Glutamatergic neuron (in vitro differentiated cells): ENCODE data around the gene MT1B. TPM values are rescaled to one million over a fixed set of nuclear protein-coding genes. Genes with fewer than 3 reads are reported as not detected.

Experiments used
- DNase-seq: peaks from one replicate; pipeline ENCODE4 v3.0.0; 2022
- H3K27ac Mint-ChIP-seq: one replicate; pipeline ENCODE4 v1.8.0; 2020; ENCODE audit warnings: mild to moderate bottlenecking, mixed read lengths, inconsistent platforms; ENCODE audit not compliant: unreplicated experiment
- H3K27me3 Mint-ChIP-seq: one replicate; pipeline ENCODE4 v1.8.0; 2020; ENCODE audit warnings: mild to moderate bottlenecking, moderate library complexity, mixed read lengths, inconsistent platforms; ENCODE audit not compliant: unreplicated experiment
- H3K36me3 Mint-ChIP-seq: one replicate; pipeline ENCODE4 v1.8.0; 2020; ENCODE audit warnings: mild to moderate bottlenecking, mixed read lengths, inconsistent platforms; ENCODE audit not compliant: unreplicated experiment
- H3K4me1 Mint-ChIP-seq: one replicate; pipeline ENCODE4 v1.8.0; 2020; ENCODE audit warnings: mild to moderate bottlenecking, low read depth, mixed read lengths, inconsistent platforms; ENCODE audit not compliant: unreplicated experiment
- H3K4me3 Mint-ChIP-seq: one replicate; pipeline ENCODE4 v1.8.0; 2020; ENCODE audit warnings: mild to moderate bottlenecking, mixed read lengths, inconsistent platforms; ENCODE audit not compliant: unreplicated experiment
- H3K9me3 Mint-ChIP-seq: one replicate; pipeline ENCODE4 v1.8.0; 2020; ENCODE audit warnings: mild to moderate bottlenecking, moderate library complexity, mixed read lengths, inconsistent platforms; ENCODE audit not compliant: unreplicated experiment
- long read RNA-seq: library from polyadenylated mRNA; unstranded; transcript quantifications from one replicate; pipeline ENCODE4 v2.0.0, GENCODE V29; 2020; ENCODE audit not compliant: unreplicated experiment
- total RNA-seq: library from RNA; stranded (reverse); fragmentation: NEBNext Ultra II Directional; extraction: Animal tissue kit (Norgen Biotek cat#: 25700); gene quantifications from one replicate; pipeline ENCODE4 v1.2.1, GENCODE V29; 2021; ENCODE audit not compliant: unreplicated experiment
- TF ChIP-seq, protein P1 (sequence below): fragments of 200-600 bp; sonication (generic); IDR thresholded peaks from one replicate; pipeline ENCODE4 v1.5.0; 2021; ENCODE audit not compliant: partially characterized antibody, unreplicated experiment

Gene MT1B
- not detected for total RNA-seq
- long read RNA-seq: 0 reads

DNA sequence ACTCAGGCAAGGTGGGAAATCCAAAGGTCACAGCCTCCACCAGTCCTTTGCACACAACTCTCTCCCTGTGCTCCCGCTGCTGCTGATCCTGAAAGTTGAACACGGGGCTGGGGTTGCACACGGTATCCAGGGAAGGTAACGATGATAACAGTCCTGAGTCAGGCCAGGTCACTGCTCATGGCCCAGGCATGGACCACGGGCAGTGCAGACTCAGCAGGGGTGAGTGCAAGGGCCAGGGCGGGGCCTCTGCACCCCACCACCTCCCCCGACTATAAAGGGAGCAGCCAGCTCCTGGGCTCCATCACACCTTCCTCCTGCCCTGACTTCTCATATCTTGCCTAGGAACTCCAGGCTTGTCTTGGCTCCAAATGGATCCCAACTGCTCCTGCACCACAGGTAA lies at the start of gene MT1B:
Gene MT1B, plus strand, starts transcription at position 301 of the 400 bp plus-strand sequence. Its CDS starts 68 bp downstream, at position 369.
- H3K4me3 Mint-ChIP-seq: no peak within 1 kb of the TSS
- peaks cover 5% of the 10 kb centered on the region for H3K9me3 Mint-ChIP-seq
- H3K27me3 Mint-ChIP-seq: peaks cover 4% of the 10 kb centered on the region
- no peaks in the 10 kb centered on the region for H3K36me3 Mint-ChIP-seq
- H3K4me1 Mint-ChIP-seq: no peaks in the 10 kb centered on the region
- no peak for DNase-seq
- TF ChIP-seq, protein P1, sequence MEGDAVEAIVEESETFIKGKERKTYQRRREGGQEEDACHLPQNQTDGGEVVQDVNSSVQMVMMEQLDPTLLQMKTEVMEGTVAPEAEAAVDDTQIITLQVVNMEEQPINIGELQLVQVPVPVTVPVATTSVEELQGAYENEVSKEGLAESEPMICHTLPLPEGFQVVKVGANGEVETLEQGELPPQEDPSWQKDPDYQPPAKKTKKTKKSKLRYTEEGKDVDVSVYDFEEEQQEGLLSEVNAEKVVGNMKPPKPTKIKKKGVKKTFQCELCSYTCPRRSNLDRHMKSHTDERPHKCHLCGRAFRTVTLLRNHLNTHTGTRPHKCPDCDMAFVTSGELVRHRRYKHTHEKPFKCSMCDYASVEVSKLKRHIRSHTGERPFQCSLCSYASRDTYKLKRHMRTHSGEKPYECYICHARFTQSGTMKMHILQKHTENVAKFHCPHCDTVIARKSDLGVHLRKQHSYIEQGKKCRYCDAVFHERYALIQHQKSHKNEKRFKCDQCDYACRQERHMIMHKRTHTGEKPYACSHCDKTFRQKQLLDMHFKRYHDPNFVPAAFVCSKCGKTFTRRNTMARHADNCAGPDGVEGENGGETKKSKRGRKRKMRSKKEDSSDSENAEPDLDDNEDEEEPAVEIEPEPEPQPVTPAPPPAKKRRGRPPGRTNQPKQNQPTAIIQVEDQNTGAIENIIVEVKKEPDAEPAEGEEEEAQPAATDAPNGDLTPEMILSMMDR: no peak
- no peak within 1 kb of the TSS for H3K27ac Mint-ChIP-seq

DNA sequence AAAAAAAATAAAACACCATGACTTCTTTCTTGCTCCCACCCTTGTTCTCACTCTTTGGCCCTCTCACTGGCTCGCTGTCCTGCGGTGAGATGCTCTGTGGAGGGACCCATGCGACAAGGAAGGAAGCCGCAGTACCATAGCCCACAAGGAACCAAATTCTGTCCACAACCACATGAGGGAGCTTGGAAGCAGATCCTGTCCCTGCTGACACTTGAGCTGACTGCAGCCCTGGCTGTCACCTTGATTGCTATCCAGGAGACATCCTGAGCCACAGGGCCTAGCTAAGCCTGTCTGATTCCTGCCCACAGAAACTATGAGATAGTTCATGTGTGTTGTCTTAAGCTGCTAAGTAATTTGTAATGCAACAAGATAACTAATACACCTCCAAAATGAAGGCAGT lies 48.1 kb upstream of the MT1B start:
- no peak overlapping the region for H3K4me3 Mint-ChIP-seq
- H3K27ac Mint-ChIP-seq: no peak overlapping the region
- peaks cover 2% of the 10 kb centered on the region for H3K4me1 Mint-ChIP-seq
- TF ChIP-seq, protein P1: no peak
- DNase-seq: no peak
- no peaks in the 10 kb centered on the region for H3K9me3 Mint-ChIP-seq
- H3K36me3 Mint-ChIP-seq: no peaks in the 10 kb centered on the region
- H3K27me3 Mint-ChIP-seq: peaks cover 13% of the 10 kb centered on the region

DNA sequence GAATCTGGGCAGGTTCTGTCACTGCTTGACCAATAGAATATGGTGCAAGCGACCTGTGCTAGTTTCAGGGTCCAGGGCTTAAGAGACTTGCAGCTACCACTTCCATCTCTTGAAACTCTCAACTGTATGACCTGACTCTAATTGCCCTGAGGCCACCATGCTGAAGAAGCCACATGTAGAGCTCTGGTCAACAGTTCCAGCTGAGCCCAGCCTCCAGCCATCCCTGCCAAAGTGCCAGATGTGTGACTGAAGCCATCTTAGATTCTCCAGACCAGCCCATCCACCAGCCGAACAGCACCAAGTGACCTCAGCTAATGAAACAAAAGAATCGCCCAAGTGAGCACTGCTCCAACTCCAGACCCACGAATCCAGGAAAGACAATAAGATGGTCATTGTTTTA lies 46.7 kb upstream of the MT1B start:
- DNase-seq: no peak
- H3K4me1 Mint-ChIP-seq: peaks cover 12% of the 10 kb centered on the region
- no peaks in the 10 kb centered on the region for H3K9me3 Mint-ChIP-seq
- no peaks in the 10 kb centered on the region for H3K36me3 Mint-ChIP-seq
- no peak overlapping the region for H3K27ac Mint-ChIP-seq
- TF ChIP-seq, protein P1: no peak
- H3K4me3 Mint-ChIP-seq: no peak overlapping the region
- peaks cover 19% of the 10 kb centered on the region for H3K27me3 Mint-ChIP-seq

DNA sequence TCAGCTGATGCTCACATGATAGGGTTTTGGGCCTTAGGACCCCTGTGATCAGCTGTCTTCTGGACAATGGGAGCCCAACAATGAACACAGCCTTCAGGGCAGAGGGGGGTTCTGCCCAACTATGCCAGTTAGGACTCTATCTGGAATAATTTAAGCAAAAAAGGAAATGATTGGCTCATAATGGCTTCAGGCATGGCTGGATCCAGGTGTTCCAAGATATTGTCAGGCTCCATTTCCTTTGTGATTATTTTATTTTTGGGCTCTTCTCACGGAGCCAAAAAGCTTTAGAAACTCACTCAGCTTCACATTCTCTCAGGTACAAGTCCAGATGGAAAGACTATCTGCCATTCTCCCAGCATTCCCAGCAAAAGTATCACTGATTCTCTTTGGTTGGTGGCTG lies 46.2 kb upstream of the MT1B start:
- H3K4me3 Mint-ChIP-seq: no peak overlapping the region
- H3K27me3 Mint-ChIP-seq: peaks cover 22% of the 10 kb centered on the region
- peaks cover 12% of the 10 kb centered on the region for H3K4me1 Mint-ChIP-seq
- no peak overlapping the region for H3K27ac Mint-ChIP-seq
- TF ChIP-seq, protein P1: no peak
- no peak for DNase-seq
- H3K36me3 Mint-ChIP-seq: no peaks in the 10 kb centered on the region
- no peaks in the 10 kb centered on the region for H3K9me3 Mint-ChIP-seq

DNA sequence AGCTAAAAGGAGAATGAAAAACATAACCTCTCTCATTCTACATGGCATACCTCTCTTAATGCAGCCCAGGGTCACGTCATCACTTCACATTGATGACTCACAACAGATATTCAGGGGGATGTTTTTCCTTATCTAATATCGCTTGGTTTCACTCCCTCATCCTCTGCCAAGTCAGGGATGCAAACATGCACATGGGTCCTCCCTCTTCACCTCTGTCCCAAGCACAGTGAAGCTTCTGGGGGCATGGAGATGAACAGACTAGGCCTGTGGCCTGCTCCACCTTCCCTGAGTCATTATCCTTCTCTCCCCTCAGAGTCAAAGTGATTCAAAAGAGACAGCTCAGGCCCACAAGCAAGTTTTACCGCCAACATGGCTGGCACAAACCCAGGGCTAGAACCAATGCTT lies 45.6 kb upstream of the MT1B start:
- Mint-ChIP-seq H3K4me3 (no peak overlapping the region), H3K27ac (no peak overlapping the region), H3K4me1 (peaks cover 12% of the 10 kb centered on the region), H3K36me3 (no peaks in the 10 kb centered on the region), H3K27me3 (peaks cover 22% of the 10 kb centered on the region), H3K9me3 (no peaks in the 10 kb centered on the region)
- no peak for DNase-seq
- TF ChIP-seq, protein P1: no peak
